HL-60/S4 treated with retinoic acid at 250 ng/mL for 4 days and 3 days (cell line): Measurements from ENCODE around the gene PTPN12.
"Not testable (repeated sequence)": the region's sequence is repeated elsewhere in the genome, so short reads cannot be mapped to it uniquely, and the experiment has no call there.

Experiments used
- in situ Hi-C: fragments of 300-500 bp; cut with MboI; formaldehyde crosslinking; loops from 2 replicates; pipeline ENCODE4 v1.7.0; 2022; ENCODE audit warnings: low sequenced_read_pairs

The PTPN12 gene

GRCh38 chr7:77537136-77537777, at the start of gene PTPN12:
TSS of gene PTPN12 (plus strand) at chr7:77537295. CDS start at chr7:77537547, 252 bp downstream.
- in situ Hi-C loops: no loop called here

- in situ Hi-C loops: no loop called here
These were observed 48.1 kb upstream of the PTPN12 start for GRCh38 chr7:77488986-77489385.

GRCh38 chr7:77497079-77497478, 40.0 kb upstream of the PTPN12 start:
- in situ Hi-C loops: no loop called here

- in situ Hi-C loops: no loop called here
These were observed 38.3 kb upstream of the PTPN12 start for GRCh38 chr7:77498659-77499379.

- in situ Hi-C loops: no loop called here
These were observed 35.9 kb upstream of the PTPN12 start for GRCh38 chr7:77501192-77501515.

GRCh38 chr7:77504951-77505350, 32.1 kb upstream of the PTPN12 start:
- in situ Hi-C loops: no loop called here

GRCh38 chr7:77506899-77507298, 30.2 kb upstream of the PTPN12 start:
- in situ Hi-C loops: no loop called here

- in situ Hi-C loops: not testable (repeated sequence)
These were observed 24.0 kb upstream of the PTPN12 start for GRCh38 chr7:77513002-77513670.

GRCh38 chr7:77516085-77516484, 21.0 kb upstream of the PTPN12 start:
- in situ Hi-C loops: no loop called here

GRCh38 chr7:77520261-77520660, 16.8 kb upstream of the PTPN12 start:
- in situ Hi-C loops: no loop called here

GRCh38 chr7:77521537-77521936, 15.6 kb upstream of the PTPN12 start:
- in situ Hi-C loops: not testable (repeated sequence)

GRCh38 chr7:77524731-77525130, 12.4 kb upstream of the PTPN12 start:
- in situ Hi-C loops: no loop called here

GRCh38 chr7:77525231-77525630, 11.9 kb upstream of the PTPN12 start:
- in situ Hi-C loops: no loop called here

GRCh38 chr7:77528368-77528767, 8.7 kb upstream of the PTPN12 start:
- in situ Hi-C loops: no loop called here

GRCh38 chr7:77529279-77529678, 7.8 kb upstream of the PTPN12 start:
- in situ Hi-C loops: no loop called here

- in situ Hi-C loops: no loop called here
These were observed 6.1 kb upstream of the PTPN12 start for GRCh38 chr7:77531038-77531437.

GRCh38 chr7:77532247-77532646, 4.8 kb upstream of the PTPN12 start:
- in situ Hi-C loops: no loop called here

GRCh38 chr7:77532732-77533131, 4.4 kb upstream of the PTPN12 start:
- in situ Hi-C loops: not testable (repeated sequence)

- in situ Hi-C loops: not testable (repeated sequence)
These were observed 3.0 kb upstream of the PTPN12 start for GRCh38 chr7:77534046-77534445.

- in situ Hi-C loops: no loop called here
These were observed 1.1 kb upstream of the PTPN12 start for GRCh38 chr7:77536017-77536412.

- in situ Hi-C loops: no loop called here
These were observed 521 bp upstream of the PTPN12 start for GRCh38 chr7:77536413-77537135.
